T-helper 2 cell treated with Interferon-gamma antibody and Interleukin-4, amounts not matched to agents 5 μg/mL and 100 μg/mL, for 36 hours (primary cell): ENCODE measurements around the gene TMEM200C.
"Not testable (repeated sequence)": the region's sequence is repeated elsewhere in the genome, so short reads cannot be mapped to it uniquely, and the experiment has no call there.

Experiments
- DNase-seq: peaks from one replicate; pipeline ENCODE4 v3.0.0; 2021; ENCODE audit warnings: low spot score
- H3K27ac Mint-ChIP-seq: one replicate; pipeline ENCODE4 v1.8.0; 2021; ENCODE audit warnings: mild to moderate bottlenecking, mixed read lengths
- H3K27me3 Mint-ChIP-seq: one replicate; pipeline ENCODE4 v1.8.0; 2021; ENCODE audit warnings: low read depth, mixed read lengths
- H3K36me3 Mint-ChIP-seq: one replicate; pipeline ENCODE4 v1.8.0; 2021; ENCODE audit warnings: low read depth, mixed read lengths
- H3K4me1 Mint-ChIP-seq: one replicate; pipeline ENCODE4 v1.8.0; 2021; ENCODE audit warnings: low read depth, mixed read lengths
- H3K4me3 Mint-ChIP-seq: one replicate; pipeline ENCODE4 v1.8.0; 2022; ENCODE audit warnings: mild to moderate bottlenecking, moderate library complexity, mixed read lengths
- H3K9me3 Mint-ChIP-seq: one replicate; pipeline ENCODE4 v1.8.0; 2021; ENCODE audit warnings: mixed read lengths

The TMEM200C gene

GRCh38 chr18:5876891-5877290 lies 18.4 kb downstream of the TMEM200C start:
- H3K4me3 Mint-ChIP-seq, result no peak overlapping the region
- no peaks in the 10 kb centered on the region for H3K27me3 Mint-ChIP-seq
- H3K36me3 Mint-ChIP-seq, result no peaks in the 10 kb centered on the region
- no peaks in the 10 kb centered on the region for H3K9me3 Mint-ChIP-seq
- no peak for DNase-seq
- no peaks in the 10 kb centered on the region for H3K4me1 Mint-ChIP-seq
- H3K27ac Mint-ChIP-seq, result no peak overlapping the region

- no peaks in the 10 kb centered on the region for H3K9me3 Mint-ChIP-seq
- no peak for DNase-seq
- no peak overlapping the region for H3K4me3 Mint-ChIP-seq
- H3K27me3 Mint-ChIP-seq, result no peaks in the 10 kb centered on the region
- no peak overlapping the region for H3K27ac Mint-ChIP-seq
- H3K36me3 Mint-ChIP-seq, result no peaks in the 10 kb centered on the region
- H3K4me1 Mint-ChIP-seq, result no peaks in the 10 kb centered on the region
These were observed 21.0 kb downstream of the TMEM200C start for GRCh38 chr18:5874336-5874735.

- Mint-ChIP-seq H3K36me3 (no peaks in the 10 kb centered on the region), H3K4me3 (no peak overlapping the region), H3K4me1 (no peaks in the 10 kb centered on the region), H3K9me3 (no peaks in the 10 kb centered on the region), H3K27me3 (no peaks in the 10 kb centered on the region), H3K27ac (no peak overlapping the region)
- DNase-seq, result no peak
These were observed 22.4 kb downstream of the TMEM200C start for GRCh38 chr18:5872886-5873285.

- Mint-ChIP-seq H3K9me3 (no peaks in the 10 kb centered on the region), H3K4me3 (no peak overlapping the region), H3K27me3 (no peaks in the 10 kb centered on the region), H3K27ac (no peak overlapping the region), H3K36me3 (no peaks in the 10 kb centered on the region), H3K4me1 (no peaks in the 10 kb centered on the region)
- no peak for DNase-seq
These were observed 23.9 kb downstream of the TMEM200C start for GRCh38 chr18:5871426-5871825.

- Mint-ChIP-seq H3K4me3 (no peak overlapping the region), H3K27me3 (no peaks in the 10 kb centered on the region), H3K9me3 (no peaks in the 10 kb centered on the region), H3K36me3 (no peaks in the 10 kb centered on the region), H3K4me1 (no peaks in the 10 kb centered on the region), H3K27ac (no peak overlapping the region)
- DNase-seq, result peak; percentile 30
These were observed 27.0 kb downstream of the TMEM200C start for GRCh38 chr18:5868218-5868854.

GRCh38 chr18:5865521-5865920 lies 29.8 kb downstream of the TMEM200C start:
- Mint-ChIP-seq H3K9me3 (peaks cover 7% of the 10 kb centered on the region), H3K4me1 (no peaks in the 10 kb centered on the region), H3K27me3 (no peaks in the 10 kb centered on the region), H3K36me3 (no peaks in the 10 kb centered on the region), H3K4me3 (no peak overlapping the region), H3K27ac (no peak overlapping the region)
- DNase-seq, result no peak

- not testable (repeated sequence) for H3K36me3 Mint-ChIP-seq, H3K4me3 Mint-ChIP-seq, H3K27me3 Mint-ChIP-seq, H3K4me1 Mint-ChIP-seq, H3K27ac Mint-ChIP-seq, H3K9me3 Mint-ChIP-seq, DNase-seq
These were observed 33.2 kb downstream of the TMEM200C start for GRCh38 chr18:5862127-5862526.

- no peaks in the 10 kb centered on the region for H3K9me3 Mint-ChIP-seq
- no peak for DNase-seq
- peaks cover 5% of the 10 kb centered on the region for H3K27me3 Mint-ChIP-seq
- H3K36me3 Mint-ChIP-seq, result no peaks in the 10 kb centered on the region
- peaks cover 3% of the 10 kb centered on the region for H3K4me1 Mint-ChIP-seq
- H3K4me3 Mint-ChIP-seq, result no peak overlapping the region
- H3K27ac Mint-ChIP-seq, result no peak overlapping the region
These were observed 38.1 kb downstream of the TMEM200C start for GRCh38 chr18:5857180-5857579.

GRCh38 chr18:5853253-5853652 lies 42.1 kb downstream of the TMEM200C start:
- H3K4me1 Mint-ChIP-seq, result peaks cover 3% of the 10 kb centered on the region
- no peaks in the 10 kb centered on the region for H3K36me3 Mint-ChIP-seq
- H3K4me3 Mint-ChIP-seq, result no peak overlapping the region
- no peak overlapping the region for H3K27ac Mint-ChIP-seq
- H3K9me3 Mint-ChIP-seq, result no peaks in the 10 kb centered on the region
- peaks cover 5% of the 10 kb centered on the region for H3K27me3 Mint-ChIP-seq
- no peak for DNase-seq

- H3K36me3 Mint-ChIP-seq, result no peaks in the 10 kb centered on the region
- H3K4me3 Mint-ChIP-seq, result no peak overlapping the region
- no peak for DNase-seq
- H3K27ac Mint-ChIP-seq, result no peak overlapping the region
- H3K4me1 Mint-ChIP-seq, result peaks cover 3% of the 10 kb centered on the region
- H3K27me3 Mint-ChIP-seq, result peaks cover 2% of the 10 kb centered on the region
- H3K9me3 Mint-ChIP-seq, result no peaks in the 10 kb centered on the region
These were observed 43.3 kb downstream of the TMEM200C start for GRCh38 chr18:5851998-5852397.

- no peaks in the 10 kb centered on the region for H3K9me3 Mint-ChIP-seq
These were observed 52.7 kb downstream of the TMEM200C start for GRCh38 chr18:5842653-5843052.

GRCh38 chr18:5841518-5841917 lies 53.8 kb downstream of the TMEM200C start:
- Mint-ChIP-seq H3K27me3 (no peaks in the 10 kb centered on the region), H3K4me1 (no peaks in the 10 kb centered on the region), H3K9me3 (no peaks in the 10 kb centered on the region), H3K27ac (no peak overlapping the region), H3K4me3 (no peak overlapping the region), H3K36me3 (no peaks in the 10 kb centered on the region)
- DNase-seq, result no peak

More at GRCh38 chr18:5842653-5843052, 52.7 kb downstream of the TMEM200C start:
- DNase-seq, result no peak
- H3K27me3 Mint-ChIP-seq, result no peaks in the 10 kb centered on the region
- no peaks in the 10 kb centered on the region for H3K36me3 Mint-ChIP-seq
- H3K4me1 Mint-ChIP-seq, result no peaks in the 10 kb centered on the region
- no peak overlapping the region for H3K27ac Mint-ChIP-seq
- no peak overlapping the region for H3K4me3 Mint-ChIP-seq

- Mint-ChIP-seq H3K27ac (no peak overlapping the region), H3K36me3 (no peaks in the 10 kb centered on the region), H3K27me3 (no peaks in the 10 kb centered on the region), H3K9me3 (no peaks in the 10 kb centered on the region), H3K4me3 (no peak overlapping the region), H3K4me1 (no peaks in the 10 kb centered on the region)
- no peak for DNase-seq
These were observed 54.8 kb downstream of the TMEM200C start for GRCh38 chr18:5840547-5840946.

GRCh38 chr18:5840025-5840424 lies 55.3 kb downstream of the TMEM200C start:
- Mint-ChIP-seq H3K36me3 (no peaks in the 10 kb centered on the region), H3K9me3 (no peaks in the 10 kb centered on the region), H3K27ac (no peak overlapping the region), H3K4me3 (no peak overlapping the region), H3K4me1 (no peaks in the 10 kb centered on the region), H3K27me3 (no peaks in the 10 kb centered on the region)
- DNase-seq, result no peak

- Mint-ChIP-seq H3K27ac (no peak overlapping the region), H3K36me3 (no peaks in the 10 kb centered on the region), H3K27me3 (no peaks in the 10 kb centered on the region), H3K4me3 (no peak overlapping the region), H3K4me1 (no peaks in the 10 kb centered on the region), H3K9me3 (no peaks in the 10 kb centered on the region)
- no peak for DNase-seq
These were observed 56.2 kb downstream of the TMEM200C start for GRCh38 chr18:5839102-5839501.
